HepG2 (cell line): ENCODE data around the gene FCRLA. TPM values are rescaled to one million over a fixed set of nuclear protein-coding genes. Genes with fewer than 3 reads are reported as not detected.

Source experiments
- ATM ChIP-seq: fragments of 450-650 bp; IDR thresholded peaks from 2 replicates; pipeline ENCODE4 v1.7.1; 2017; ENCODE audit warnings: mild to moderate bottlenecking, borderline replicate concordance
- ELF1 ChIP-seq: sonication (generic); formaldehyde crosslinking; IDR thresholded peaks from 2 replicates; pipeline ENCODE4 v1.4.0; 2020; ENCODE audit warnings: missing genetic modification reagents
- KAT7 ChIP-seq: IDR thresholded peaks from 2 replicates; pipeline ENCODE4 v1.6.1; 2018; ENCODE audit warnings: borderline replicate concordance, missing compliant biosample characterization
- KDM5B ChIP-seq: sonication (generic); formaldehyde crosslinking; IDR thresholded peaks from 2 replicates; pipeline ENCODE4 v1.4.0; 2020; ENCODE audit warnings: missing genetic modification reagents, mild to moderate bottlenecking, borderline replicate concordance
- LBX2 ChIP-seq: sonication (generic); formaldehyde crosslinking; IDR thresholded peaks from 2 replicates; pipeline ENCODE4 v1.5.0; 2020; ENCODE audit warnings: missing genetic modification reagents, mild to moderate bottlenecking, borderline replicate concordance
- MBNL3 ChIP-seq: fragments of 250-450 bp; sonication (Bioruptor Pico); conservative IDR thresholded peaks from 2 replicates; pipeline ENCODE4 v1.8.0; 2022; ENCODE audit warnings: mild to moderate bottlenecking, inconsistent platforms
- MIXL1 ChIP-seq: IDR thresholded peaks from 2 replicates; pipeline ENCODE4 v1.6.1; 2016
- MYC ChIP-seq: sonication (generic); formaldehyde crosslinking; IDR thresholded peaks from 2 replicates; pipeline ENCODE4 v1.9.0; 2021; ENCODE audit warnings: missing genetic modification reagents, borderline replicate concordance
- SP4 ChIP-seq: sonication (generic); formaldehyde crosslinking; IDR thresholded peaks from 2 replicates; pipeline ENCODE4 v1.8.1; 2023; ENCODE audit warnings: mild to moderate bottlenecking, missing genetic modification reagents
- ZBTB7B ChIP-seq: sonication (generic); formaldehyde crosslinking; IDR thresholded peaks from 2 replicates; pipeline ENCODE4 v1.4.0; 2020; ENCODE audit warnings: missing genetic modification reagents
- polyA plus RNA-seq, 8 experiments: library from polyadenylated mRNA; depleted of rRNA in 3 of 8; stranded (reverse) in 7 of 8; unstranded in 1 of 8; fragments of >200 nt; fragmentation: Illumina TruSeq in 4 of 8; extraction: Trizol in 4 of 8; gene quantifications; 2 replicates each; pipeline versions ENCODE4 v1.2.1 to v1.2.3, GENCODE V29; 2011 to 2016; ENCODE audit warnings: low read depth in 4 of 8, missing spikeins in 1 of 8, mixed read lengths in 1 of 8; ENCODE audit not compliant: insufficient read depth in 1 of 8
- total RNA-seq, 5 experiments: library from RNA; depleted of rRNA; stranded (reverse); fragments of >200 nt; fragmentation: Illumina TruSeq; extraction: Trizol; gene quantifications; 2 replicates each; pipeline ENCODE4 v1.2.3, GENCODE V29; 2016; ENCODE audit warnings: low read depth in 1 of 5
- TF ChIP-seq, protein P1 (sequence below): sonication (generic); formaldehyde crosslinking; IDR thresholded peaks from 2 replicates; pipeline ENCODE4 v1.5.1; 2020; ENCODE audit warnings: missing genetic modification reagents, mild to moderate bottlenecking, borderline replicate concordance
- TF ChIP-seq, protein P2 (sequence below): IDR thresholded peaks from 2 replicates; pipeline ENCODE4 v1.6.1; 2016; ENCODE audit warnings: low read depth
- TF ChIP-seq, protein P3 (sequence below): sonication (generic); formaldehyde crosslinking; IDR thresholded peaks from 2 replicates; pipeline ENCODE4 v1.5.1; 2020; ENCODE audit warnings: mild to moderate bottlenecking, missing genetic modification reagents, moderate library complexity
- TF ChIP-seq, protein P4 (sequence below): sonication (generic); formaldehyde crosslinking; IDR thresholded peaks from 2 replicates; pipeline ENCODE4 v1.8.1; 2023; ENCODE audit warnings: missing genetic modification reagents, mild to moderate bottlenecking, borderline replicate concordance
- TF ChIP-seq, protein P5 (sequence below): sonication (generic); formaldehyde crosslinking; IDR thresholded peaks from 2 replicates; pipeline ENCODE4 v1.5.0; 2020; ENCODE audit warnings: missing genetic modification reagents, mild to moderate bottlenecking, borderline replicate concordance

FCRLA gene
- total and polyA plus RNA-seq, 2 of the 13 experiments (the other 11 are each of a cell fraction or from before 2014, with no cell fraction given): not detected

- TF ChIP-seq, protein P1, sequence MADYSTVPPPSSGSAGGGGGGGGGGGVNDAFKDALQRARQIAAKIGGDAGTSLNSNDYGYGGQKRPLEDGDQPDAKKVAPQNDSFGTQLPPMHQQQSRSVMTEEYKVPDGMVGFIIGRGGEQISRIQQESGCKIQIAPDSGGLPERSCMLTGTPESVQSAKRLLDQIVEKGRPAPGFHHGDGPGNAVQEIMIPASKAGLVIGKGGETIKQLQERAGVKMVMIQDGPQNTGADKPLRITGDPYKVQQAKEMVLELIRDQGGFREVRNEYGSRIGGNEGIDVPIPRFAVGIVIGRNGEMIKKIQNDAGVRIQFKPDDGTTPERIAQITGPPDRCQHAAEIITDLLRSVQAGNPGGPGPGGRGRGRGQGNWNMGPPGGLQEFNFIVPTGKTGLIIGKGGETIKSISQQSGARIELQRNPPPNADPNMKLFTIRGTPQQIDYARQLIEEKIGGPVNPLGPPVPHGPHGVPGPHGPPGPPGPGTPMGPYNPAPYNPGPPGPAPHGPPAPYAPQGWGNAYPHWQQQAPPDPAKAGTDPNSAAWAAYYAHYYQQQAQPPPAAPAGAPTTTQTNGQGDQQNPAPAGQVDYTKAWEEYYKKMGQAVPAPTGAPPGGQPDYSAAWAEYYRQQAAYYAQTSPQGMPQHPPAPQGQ (CRISPR knock-in tag): no peak
- TF ChIP-seq MBNL3 (CRISPR knock-in tag) (no peak), MYC (CRISPR knock-in tag) (peak; percentile 86; the same call in 1 of the 2 replicates), ELF1 (CRISPR knock-in tag) (peak; percentile 77), KAT7 (peak; percentile 72; the same call in 1 of the 2 replicates), LBX2 (CRISPR knock-in tag) (0 out of 2 replicates have a peak, but pooled peaks have one; percentile 51), KDM5B (CRISPR knock-in tag) (peak; percentile 87; the same call in 1 of the 2 replicates), ATM (no peak), SP4 (CRISPR knock-in tag) (peak; percentile 59; the same call in 1 of the 2 replicates), ZBTB7B (CRISPR knock-in tag) (peak; percentile 61; the same call in 1 of the 2 replicates), MIXL1 (CRISPR knock-in tag) (peak; percentile 7; the same call in 1 of the 2 replicates)
- TF ChIP-seq, protein P2, sequence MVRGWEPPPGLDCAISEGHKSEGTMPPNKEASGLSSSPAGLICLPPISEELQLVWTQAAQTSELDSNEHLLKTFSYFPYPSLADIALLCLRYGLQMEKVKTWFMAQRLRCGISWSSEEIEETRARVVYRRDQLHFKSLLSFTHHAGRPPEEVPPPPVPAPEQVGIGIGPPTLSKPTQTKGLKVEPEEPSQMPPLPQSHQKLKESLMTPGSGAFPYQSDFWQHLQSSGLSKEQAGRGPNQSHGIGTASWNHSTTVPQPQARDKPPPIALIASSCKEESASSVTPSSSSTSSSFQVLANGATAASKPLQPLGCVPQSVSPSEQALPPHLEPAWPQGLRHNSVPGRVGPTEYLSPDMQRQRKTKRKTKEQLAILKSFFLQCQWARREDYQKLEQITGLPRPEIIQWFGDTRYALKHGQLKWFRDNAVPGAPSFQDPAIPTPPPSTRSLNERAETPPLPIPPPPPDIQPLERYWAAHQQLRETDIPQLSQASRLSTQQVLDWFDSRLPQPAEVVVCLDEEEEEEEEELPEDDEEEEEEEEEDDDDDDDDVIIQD (CRISPR knock-in tag): peak; percentile 83; the same call in 1 of the 2 replicates
- TF ChIP-seq, protein P3, sequence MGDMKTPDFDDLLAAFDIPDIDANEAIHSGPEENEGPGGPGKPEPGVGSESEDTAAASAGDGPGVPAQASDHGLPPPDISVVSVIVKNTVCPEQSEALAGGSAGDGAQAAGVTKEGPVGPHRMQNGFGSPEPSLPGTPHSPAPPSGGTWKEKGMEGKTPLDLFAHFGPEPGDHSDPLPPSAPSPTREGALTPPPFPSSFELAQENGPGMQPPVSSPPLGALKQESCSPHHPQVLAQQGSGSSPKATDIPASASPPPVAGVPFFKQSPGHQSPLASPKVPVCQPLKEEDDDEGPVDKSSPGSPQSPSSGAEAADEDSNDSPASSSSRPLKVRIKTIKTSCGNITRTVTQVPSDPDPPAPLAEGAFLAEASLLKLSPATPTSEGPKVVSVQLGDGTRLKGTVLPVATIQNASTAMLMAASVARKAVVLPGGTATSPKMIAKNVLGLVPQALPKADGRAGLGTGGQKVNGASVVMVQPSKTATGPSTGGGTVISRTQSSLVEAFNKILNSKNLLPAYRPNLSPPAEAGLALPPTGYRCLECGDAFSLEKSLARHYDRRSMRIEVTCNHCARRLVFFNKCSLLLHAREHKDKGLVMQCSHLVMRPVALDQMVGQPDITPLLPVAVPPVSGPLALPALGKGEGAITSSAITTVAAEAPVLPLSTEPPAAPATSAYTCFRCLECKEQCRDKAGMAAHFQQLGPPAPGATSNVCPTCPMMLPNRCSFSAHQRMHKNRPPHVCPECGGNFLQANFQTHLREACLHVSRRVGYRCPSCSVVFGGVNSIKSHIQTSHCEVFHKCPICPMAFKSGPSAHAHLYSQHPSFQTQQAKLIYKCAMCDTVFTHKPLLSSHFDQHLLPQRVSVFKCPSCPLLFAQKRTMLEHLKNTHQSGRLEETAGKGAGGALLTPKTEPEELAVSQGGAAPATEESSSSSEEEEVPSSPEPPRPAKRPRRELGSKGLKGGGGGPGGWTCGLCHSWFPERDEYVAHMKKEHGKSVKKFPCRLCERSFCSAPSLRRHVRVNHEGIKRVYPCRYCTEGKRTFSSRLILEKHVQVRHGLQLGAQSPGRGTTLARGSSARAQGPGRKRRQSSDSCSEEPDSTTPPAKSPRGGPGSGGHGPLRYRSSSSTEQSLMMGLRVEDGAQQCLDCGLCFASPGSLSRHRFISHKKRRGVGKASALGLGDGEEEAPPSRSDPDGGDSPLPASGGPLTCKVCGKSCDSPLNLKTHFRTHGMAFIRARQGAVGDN: peak; percentile 92
- TF ChIP-seq, protein P4, sequence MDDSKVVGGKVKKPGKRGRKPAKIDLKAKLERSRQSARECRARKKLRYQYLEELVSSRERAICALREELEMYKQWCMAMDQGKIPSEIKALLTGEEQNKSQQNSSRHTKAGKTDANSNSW (CRISPR knock-in tag): no peak; the same call in 1 of the 2 replicates
- TF ChIP-seq, protein P5, sequence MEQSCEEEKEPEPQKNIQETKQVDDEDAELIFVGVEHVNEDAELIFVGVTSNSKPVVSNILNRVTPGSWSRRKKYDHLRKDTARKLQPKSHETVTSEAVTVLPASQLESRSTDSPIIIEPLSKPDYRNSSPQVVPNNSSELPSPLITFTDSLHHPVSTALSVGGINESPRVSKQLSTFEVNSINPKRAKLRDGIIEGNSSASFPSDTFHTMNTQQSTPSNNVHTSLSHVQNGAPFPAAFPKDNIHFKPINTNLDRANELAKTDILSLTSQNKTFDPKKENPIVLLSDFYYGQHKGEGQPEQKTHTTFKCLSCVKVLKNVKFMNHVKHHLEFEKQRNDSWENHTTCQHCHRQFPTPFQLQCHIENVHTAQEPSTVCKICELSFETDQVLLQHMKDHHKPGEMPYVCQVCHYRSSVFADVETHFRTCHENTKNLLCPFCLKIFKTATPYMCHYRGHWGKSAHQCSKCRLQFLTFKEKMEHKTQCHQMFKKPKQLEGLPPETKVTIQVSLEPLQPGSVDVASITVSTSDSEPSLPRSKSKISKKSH (CRISPR knock-in tag): peak; percentile 87
Measured at GRCh38 chr1:161749509-161750407, 42.7 kb downstream of the FCRLA start, which contains the start of gene DUSP12 (continued).
